HG03280 (cell line): Measurements from ENCODE around the gene REM2.
"Not testable (repeated sequence)": the region's sequence is repeated elsewhere in the genome, so short reads cannot be mapped to it uniquely, and the experiment has no call there.

Experiments
- ATAC-seq: cut with Tn5 transposase; IDR thresholded peaks from one replicate; pipeline ENCODE4 v1.9.1; 2021; ENCODE audit warnings: mild to moderate bottlenecking, moderate library complexity; ENCODE audit not compliant: unreplicated experiment

Gene REM2

DNA sequence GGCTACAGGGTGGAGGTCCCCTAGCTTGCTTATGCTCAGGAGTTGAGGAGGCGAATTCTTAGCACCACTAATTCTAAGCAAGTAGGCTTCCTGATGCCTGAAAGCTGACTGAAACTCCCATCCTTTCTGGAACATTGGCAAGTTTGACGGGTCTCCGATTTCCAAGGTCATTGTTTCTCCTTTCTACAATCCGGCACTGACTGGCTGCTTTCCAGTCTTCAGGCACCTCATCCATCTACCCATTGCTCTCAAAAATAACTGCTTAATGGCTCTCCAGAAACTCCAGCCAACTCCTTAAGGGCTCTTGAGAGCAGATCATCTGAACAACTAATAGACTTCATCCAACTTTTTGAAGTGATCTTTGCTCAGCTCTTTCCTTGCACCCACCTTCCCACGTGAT is 13.3 kb downstream of the REM2 start:
- ATAC-seq = no peak

DNA sequence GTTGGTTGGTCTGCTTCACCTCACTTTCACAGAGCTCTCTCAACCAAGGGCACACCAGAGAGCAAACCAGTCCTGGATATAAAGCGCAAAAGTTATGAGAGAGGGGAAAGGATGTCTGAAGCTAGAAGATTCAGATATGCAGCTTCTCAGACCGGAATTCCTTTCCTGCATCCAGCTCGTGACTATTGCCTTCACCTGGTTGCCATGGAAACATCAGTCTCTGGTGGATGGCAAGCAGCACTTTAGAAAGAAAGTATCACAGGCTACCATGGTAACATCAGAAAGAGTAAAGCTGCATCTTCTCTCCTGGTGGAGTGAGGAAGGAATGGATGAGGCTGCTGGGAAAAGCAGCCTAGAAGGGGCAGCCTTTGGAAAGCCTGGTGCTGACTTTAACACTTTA is 13.7 kb downstream of the REM2 start:
- no peak for ATAC-seq

DNA sequence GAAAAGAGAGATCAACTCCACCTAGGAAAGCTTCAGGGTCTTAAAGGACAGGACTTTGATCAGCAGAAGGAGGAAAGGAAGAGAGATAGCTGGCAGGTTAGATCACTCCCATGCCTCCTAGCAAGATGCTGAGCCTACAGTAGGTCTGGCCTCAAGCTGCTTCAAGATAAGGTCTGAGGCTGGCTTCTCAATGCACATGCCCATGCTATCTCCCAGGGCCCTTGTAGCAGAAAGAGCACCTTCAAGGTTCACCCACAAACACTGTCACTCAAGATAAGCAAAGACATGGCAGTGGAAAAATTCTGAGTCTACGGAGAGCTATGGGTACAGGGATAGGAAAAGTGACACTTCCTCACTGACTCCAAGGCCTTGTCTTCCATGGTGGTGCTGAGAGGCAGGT is 14.3 kb downstream of the REM2 start:
- no peak for ATAC-seq

DNA sequence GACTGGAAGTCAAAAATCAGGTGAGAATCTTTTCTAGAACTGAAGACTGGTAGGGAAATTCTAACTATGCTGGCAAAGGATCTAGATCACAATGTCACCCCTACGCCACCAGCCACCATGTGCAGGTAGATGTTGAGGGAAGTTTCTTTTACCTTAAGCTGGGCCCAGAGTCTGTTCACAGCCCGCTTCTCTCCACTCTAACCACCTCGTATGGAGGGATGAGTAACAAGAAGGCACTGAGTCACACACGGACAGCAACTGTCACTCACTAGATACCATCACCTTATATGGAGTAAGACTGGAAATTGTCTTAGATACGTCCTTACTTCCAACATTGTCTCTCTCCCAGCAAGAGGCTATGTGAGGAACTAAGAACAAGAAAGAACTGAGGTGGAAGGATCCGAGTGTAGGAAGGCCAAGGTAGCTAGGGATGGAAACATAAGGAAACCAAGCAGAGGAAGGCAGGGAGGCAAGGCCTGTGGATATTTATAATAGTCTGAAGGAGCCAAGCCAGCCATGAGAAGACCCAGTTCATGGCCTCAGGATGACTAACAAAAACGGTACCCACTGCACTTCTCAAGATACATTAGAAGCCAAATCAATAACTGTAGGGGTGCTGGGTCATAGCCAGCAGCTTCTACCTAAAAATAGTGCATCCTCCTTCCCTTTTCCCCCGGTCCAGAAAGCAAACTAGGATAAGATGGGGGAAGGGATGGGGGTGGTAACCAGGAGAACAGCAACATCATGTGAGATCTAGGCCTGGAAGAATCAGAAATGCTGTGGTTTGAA is 15.5 kb downstream of the REM2 start:
- ATAC-seq = no peak

DNA sequence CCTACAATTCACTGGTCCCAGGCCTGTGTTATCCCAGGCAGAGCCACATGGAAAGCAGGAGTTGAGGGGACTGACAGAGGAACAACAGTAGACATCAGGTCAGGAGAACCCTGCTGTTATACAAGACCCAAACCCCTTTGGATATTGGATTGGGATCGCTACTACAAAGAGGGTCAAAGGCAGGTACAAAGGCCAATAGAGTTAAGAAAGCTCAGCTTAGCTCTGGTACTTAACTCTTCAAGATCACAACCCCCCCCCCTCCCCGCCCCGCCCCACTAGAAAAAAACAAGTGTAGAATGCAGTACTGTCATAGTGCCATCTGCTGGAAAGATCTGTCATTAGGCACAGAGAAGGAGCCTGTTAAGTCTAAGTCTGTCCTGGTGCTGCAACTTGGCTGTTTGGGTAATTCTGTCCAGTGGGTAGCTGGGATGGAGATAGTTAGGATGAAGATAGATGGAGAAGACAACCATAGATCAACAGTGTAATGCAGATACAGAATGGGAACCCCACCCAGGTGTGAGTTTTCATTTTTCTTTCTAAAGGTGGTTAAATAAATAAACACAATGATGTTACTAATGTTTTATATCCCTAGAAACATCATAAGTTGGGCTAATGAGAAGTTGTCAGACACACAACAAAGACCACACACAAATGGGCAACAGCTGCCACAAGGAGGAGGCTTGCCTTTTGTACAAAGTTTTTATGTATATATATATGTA is 17.2 kb downstream of the REM2 start:
- peak; percentile 65 for ATAC-seq

DNA sequence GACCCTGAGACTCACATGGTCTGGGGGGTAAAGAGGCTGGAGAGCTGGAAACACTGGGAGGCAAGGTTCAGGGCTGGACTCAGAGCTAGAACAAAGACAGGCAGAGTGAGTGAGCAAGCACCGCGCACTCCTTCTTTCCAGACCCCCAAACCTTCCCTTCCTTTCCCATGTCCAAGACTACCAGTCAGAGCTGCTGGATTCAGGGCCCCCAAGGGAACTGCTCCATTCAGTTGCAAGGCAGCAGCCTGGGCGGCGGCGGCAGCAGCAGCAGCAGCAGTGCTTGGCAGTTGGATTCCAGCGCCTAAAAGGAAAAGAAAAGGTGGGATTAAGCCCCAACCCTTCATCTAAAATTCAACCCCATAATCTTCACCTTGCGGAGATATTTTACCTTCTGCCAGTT is 18.8 kb downstream of the REM2 start:
- no peak for ATAC-seq

DNA sequence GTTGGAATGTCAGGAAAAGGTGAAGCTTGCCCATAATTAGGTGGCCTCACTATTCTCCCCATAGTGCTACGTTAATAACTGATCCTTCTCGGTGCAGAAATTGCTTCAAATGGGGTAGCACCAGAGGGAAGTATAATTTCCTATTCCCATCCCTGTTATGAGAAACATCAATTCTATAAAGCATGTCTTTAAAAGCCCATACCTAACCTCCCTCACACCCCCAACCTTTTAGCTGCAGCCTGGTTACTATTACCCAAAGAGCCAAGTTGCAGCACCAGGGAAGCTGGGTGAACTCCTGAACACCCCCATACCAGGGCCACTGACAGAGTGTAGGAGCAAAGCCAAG is 20.7 kb downstream of the REM2 start:
- no peak for ATAC-seq

DNA sequence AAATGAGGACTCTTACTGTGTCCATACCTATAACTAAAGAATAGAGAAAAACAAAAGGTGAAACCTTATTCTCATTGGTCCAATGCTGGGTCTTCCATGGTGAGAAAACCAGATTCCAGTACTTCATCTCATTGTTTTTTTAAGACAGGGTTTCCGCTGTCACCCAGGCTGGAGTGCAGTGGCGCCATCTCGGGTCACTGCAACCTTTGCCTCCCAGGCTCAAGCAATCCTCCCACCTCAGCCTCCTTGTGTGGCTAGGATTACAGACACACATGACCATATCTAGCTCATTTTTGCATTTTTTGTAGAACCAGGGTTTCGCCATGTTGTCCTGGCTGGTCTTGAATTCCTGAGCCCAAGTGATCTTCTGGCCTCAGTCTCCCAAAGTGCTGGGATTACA is 22.6 kb downstream of the REM2 start:
- no peak for ATAC-seq

DNA sequence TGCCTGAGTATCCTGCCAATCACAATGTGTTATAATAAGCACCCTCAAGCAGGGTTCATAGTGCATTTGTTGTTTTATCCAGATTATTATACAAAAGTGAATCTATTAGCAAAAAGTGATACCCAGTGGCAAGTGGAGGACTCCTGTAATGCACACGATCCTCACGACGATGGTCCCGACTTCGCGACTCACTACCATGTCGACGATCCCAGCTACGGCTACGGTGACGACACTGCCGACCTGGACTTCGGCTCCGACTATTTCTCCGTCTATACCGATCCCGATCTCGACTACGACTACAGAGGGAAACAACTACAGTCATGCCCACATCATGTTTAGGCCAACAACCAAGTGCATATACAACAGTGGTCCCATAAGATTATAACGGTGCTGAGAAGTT is 23.1 kb downstream of the REM2 start:
- ATAC-seq = no peak

DNA sequence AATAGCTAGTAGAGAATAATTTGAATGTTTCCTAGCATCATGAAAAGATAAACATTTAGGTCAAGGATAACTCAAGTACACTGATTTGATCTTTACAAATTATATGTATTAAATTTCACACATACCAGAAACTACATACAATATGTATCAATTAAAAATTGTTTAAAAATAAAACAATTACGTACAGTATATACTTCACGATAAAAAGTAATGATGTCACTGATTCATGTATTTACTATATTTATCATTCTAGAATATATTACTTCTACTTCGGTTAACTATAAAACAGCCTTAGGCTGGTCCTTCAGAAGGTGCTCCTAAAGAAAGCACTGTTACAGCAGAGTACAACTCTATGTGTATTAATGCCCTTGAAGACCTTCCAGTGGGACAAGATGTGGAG is 24.4 kb downstream of the REM2 start:
- ATAC-seq = no peak

DNA sequence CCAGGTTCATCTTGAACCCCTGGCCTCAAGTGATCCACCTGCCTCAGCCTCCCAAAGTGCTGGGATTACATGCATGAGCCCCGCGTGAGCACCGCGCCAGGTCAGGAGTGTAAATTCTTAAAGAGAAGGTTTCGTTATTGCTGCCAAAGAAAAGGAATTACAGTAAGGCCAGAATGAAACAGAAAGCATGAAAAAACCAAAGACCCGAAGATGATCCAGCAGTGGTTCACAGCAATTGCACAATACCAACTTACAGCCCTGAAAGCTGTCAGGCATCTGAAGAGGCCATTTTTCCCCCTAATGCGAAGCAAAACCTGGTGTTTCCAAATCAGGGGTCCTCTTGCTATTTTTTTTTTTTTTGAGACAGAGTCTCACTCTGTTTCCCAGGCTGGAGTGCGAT is 25.6 kb downstream of the REM2 start:
- no peak for ATAC-seq

DNA sequence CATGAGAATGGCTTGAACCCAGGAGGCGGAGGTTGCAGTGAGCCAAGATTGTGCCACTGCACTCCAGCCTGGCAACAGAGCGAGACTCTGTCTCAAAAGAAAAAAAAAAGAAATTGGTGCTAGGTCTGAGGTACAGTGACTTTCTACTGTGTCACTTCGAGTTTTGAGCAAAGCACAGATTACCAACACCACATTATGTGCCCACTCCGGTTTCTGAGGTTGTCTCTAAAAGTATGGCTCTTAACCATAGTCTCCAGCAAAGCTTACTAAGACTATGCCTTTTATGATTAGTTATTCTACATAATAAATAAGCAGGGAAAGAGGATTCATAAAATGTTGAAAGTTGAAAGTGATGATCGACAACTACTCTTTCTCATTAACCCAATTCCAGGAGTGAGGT is 27.9 kb downstream of the REM2 start:
- no peak for ATAC-seq

DNA sequence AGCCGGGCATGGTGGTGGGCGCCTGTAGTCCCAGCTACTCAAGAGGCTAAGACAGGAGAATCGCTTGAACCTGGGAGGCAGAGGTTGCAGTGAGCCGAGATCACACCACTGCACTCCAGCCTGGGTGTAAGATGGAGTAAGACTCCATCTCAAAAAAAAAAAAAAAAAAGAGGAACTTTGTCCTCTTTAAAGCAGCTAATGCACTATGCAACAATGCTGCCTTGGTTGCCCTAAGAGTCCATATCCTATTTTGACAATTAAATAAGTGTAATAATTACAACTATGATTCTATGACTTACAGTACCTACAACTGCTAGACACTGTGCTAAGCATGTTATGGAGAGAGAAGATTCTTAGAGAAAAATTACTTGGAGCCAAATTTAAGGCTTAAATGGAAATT is 31.8 kb downstream of the REM2 start:
- not testable (repeated sequence) for ATAC-seq

DNA sequence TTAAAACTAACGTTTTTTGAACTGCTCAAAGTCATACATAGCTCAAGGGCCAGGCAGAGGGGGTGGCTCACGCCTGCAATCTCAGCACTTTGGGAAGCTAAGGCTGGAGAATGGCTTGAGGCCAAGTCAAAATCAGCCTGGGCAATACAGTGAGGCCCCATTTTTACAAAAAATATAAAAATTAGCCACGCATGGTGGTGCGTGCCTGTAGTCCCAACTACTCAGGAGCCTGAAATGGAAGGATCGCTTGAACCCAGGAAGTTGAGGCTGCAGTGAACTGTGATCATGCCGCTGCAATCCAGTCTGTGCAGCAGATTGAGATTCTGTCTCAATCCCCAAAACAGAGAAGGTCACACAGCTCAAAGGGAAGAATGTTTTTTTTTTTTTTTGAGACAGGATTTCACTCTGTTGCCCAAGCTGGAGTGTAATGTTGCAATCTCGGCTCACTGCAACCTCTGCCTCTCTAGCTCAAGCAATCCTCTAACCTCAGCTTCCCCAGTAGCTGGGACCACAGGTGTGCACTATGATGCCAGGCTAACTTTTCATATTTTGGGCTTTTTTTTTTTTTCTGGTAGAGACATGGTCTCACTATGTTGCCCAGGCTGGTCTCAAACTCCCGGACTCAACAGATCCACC is 33.0 kb downstream of the REM2 start:
- ATAC-seq = no peak

DNA sequence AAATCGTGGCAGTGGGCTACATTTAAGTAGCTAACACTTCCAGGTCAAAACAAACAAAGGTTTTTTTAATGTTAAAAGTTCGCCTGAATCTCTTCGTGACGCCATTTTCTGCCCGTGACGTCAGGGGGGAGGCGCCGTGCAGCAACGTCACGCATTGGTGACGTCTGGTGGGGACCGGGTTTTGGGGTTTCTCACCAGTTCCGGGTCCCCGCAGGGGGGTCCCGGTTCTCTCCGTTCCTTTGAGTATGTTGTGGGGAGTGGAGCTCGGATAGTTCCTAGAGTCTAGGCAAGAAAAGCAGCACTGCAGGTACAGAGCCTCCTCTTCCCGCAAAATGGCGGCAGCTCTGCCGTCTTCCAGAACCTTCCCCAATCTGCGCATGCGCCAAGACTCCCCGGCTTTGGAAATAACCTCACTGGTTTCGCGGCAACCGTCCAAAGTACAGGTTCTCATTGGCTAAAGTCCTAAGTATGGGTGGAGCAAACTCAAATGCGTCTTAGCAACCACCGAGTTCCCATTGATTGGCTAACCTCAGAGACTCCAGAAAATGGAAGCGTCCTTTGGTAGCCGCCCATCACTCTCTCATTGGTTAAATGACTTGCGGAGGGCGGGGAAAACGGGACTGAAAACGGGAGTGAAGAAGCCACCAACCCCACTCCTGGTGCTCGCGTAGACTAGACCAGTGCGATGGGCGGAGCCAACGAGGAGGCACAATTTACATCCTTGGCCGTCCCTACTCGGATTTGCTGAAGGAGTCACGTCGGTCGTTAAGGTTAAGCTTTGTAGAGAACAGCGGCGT is 36.0 kb downstream of the REM2 start, which contains the start of gene RBM23:
Gene RBM23 (minus strand): TSS at position 346 of the 797 bp plus-strand sequence.
- ATAC-seq = peak; percentile 84

DNA sequence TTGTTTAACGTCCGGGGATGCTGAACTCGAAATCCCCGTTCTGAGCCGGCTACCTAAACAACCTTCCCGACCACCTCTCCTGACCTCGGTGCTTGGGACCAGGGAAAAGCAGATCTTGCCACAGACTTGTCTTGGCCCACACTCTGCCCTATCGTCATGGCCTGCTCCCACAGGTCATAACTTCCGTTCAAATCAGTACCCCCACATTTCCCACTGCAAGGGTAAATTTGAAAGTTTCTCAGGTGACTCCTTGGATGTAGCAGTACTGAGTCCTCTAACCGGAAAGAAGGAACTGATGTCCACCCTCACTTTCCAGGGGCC is 36.5 kb downstream of the REM2 start:
- ATAC-seq = peak; percentile 6

DNA sequence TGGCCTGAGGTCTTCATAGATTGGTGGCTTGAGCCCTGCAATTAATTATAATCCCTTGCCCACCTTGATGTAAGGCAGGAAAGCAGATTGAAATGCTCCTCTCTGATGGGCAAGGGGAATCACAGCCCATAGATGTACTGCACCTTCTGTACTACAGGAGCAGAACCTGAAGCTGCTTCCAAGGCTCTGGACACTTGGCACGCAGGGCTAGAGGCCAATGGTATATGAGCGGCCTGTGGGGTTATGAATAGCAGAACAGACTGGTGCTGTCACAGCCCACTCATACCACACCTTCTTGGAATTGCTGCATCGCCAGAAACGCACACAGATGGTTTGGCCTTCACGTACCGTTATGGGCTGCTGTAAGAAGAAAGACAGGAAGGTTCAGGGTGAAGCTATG is 37.7 kb downstream of the REM2 start:
- no peak for ATAC-seq

DNA sequence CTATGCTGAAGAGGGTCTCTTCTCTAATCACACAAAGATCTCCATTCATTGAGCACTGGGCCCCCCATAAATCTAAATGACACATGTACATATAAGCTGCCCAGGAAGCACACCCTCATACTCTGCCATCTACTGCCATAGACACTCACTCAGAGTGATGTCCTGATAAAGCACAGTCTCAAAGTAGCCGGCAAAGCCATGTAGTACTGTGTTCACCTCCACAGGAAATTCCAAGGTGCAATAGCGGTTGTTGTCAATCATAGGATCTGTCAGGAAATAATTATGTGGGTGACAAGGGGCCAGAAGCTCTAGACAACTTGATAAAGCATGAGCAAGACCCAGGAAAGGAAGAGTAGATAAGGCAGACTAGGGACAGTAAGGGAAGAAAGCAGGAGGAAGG is 39.3 kb downstream of the REM2 start:
- ATAC-seq = no peak

DNA sequence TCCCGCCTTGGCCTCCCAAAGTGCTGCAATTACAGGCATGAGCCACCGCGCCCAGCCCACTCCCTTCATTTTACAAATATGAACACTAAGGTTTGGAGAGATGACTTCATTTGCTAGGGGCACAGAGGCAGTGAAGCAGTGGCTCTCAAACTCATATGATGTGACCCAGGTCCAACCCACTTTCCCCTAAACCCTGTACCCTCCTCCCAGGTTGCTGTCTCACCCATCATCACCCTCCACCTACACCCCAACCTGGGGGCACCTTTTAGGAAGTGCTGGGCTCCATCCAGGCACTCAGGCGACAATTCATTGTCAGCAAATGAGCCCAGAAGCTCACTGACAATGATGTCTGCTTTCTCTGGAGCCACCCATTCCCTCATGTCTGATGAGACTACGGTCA is 40.7 kb downstream of the REM2 start:
- ATAC-seq = no peak

DNA sequence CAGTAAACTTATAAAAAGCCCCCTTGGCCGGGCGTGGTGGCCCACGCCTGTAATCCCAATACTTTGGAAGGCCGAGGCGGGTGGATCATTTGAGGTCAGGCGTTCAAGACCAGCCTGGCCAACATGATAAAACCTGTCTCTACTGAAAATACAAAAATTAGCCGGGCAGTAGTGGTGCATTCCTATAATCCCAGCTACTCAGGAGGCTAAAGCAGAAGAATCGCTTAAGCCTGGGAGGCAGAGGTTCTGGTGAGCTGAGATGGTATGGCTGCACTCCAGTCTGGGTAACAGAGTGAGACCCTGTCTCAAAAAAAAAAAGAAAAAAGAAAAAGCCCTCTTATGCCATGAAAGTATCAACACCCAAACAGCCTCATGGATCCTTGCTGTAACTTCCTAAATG is 42.5 kb downstream of the REM2 start:
- ATAC-seq = no peak

DNA sequence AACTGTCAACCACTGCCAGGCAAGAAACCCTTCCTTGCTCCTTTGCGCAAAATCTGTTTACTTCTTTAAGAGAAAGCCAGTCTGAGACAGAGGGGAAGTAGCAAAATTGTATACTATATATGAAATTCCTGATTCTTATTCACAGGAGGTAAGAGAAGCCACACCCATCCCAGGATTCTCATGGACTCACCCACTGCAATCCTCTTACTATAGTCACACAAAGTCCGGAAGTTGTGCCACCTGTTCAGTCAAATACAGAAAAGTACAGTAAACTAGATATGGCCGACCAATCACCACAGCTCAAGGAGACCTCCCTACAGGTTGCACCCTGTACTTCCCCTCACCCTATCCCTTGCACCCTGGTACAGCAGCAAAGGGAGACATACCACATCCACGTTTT is 43.3 kb downstream of the REM2 start:
- no peak for ATAC-seq
